HG03460 (cell line): ENCODE data around the gene DHX16.
"Not testable (repeated sequence)": the region's sequence is repeated elsewhere in the genome, so short reads cannot be mapped to it uniquely, and the experiment has no call there.

Experiments used
- ATAC-seq: cut with Tn5 transposase; IDR thresholded peaks from one replicate; pipeline ENCODE4 v1.9.1; 2021; ENCODE audit not compliant: unreplicated experiment

DHX16 gene

GRCh38 chr6:30672445-30673253 is at the start of gene DHX16:
DHX16 (minus strand) TSS chr6:30673006; CDS start chr6:30672841, 165 bp downstream.
- ATAC-seq = peak; percentile 69

- ATAC-seq = not testable (repeated sequence)
Observed at GRCh38 chr6:30722025-30722279, 49.1 kb upstream of the DHX16 start.

- no peak for ATAC-seq
Observed at GRCh38 chr6:30721198-30722024, 48.6 kb upstream of the DHX16 start.

- ATAC-seq = no peak
Observed at GRCh38 chr6:30720738-30721197, 48.0 kb upstream of the DHX16 start.

- peak; percentile 43 for ATAC-seq
Observed at GRCh38 chr6:30719791-30720737, 47.3 kb upstream of the DHX16 start, which contains the start of gene TUBB. TUBB (plus strand) TSS chr6:30720352; CDS start chr6:30720507, 155 bp downstream.

- ATAC-seq = no peak
Observed at GRCh38 chr6:30719356-30719755, 46.5 kb upstream of the DHX16 start.

- ATAC-seq = not testable (repeated sequence)
Observed at GRCh38 chr6:30717845-30718720, 45.3 kb upstream of the DHX16 start.

- ATAC-seq = peak; percentile 68
Observed at GRCh38 chr6:30717129-30717844, 44.5 kb upstream of the DHX16 start, which contains the start of gene MDC1. MDC1 (minus strand) TSS chr6:30717281; CDS start chr6:30715175, 2,106 bp downstream.

GRCh38 chr6:30716879-30717128 is 44.0 kb upstream of the DHX16 start:
- no peak for ATAC-seq

GRCh38 chr6:30714263-30714662 is 41.5 kb upstream of the DHX16 start:
- no peak for ATAC-seq

GRCh38 chr6:30712441-30712945 is 39.7 kb upstream of the DHX16 start:
- ATAC-seq = no peak

- no peak for ATAC-seq
Observed at GRCh38 chr6:30711758-30712380, 39.1 kb upstream of the DHX16 start.

GRCh38 chr6:30709101-30709868 is 36.5 kb upstream of the DHX16 start:
- ATAC-seq = no peak

GRCh38 chr6:30707281-30707850 is 34.6 kb upstream of the DHX16 start:
- ATAC-seq = no peak

GRCh38 chr6:30705620-30706019 is 32.8 kb upstream of the DHX16 start:
- ATAC-seq = no peak

- no peak for ATAC-seq
Observed at GRCh38 chr6:30703821-30704220, 31.0 kb upstream of the DHX16 start.

GRCh38 chr6:30703011-30703410 is 30.2 kb upstream of the DHX16 start:
- no peak for ATAC-seq

- ATAC-seq = no peak
Observed at GRCh38 chr6:30700340-30700739, 27.5 kb upstream of the DHX16 start.
